ENCODE data around the gene TMEM116. TPM values are rescaled to one million over a fixed set of nuclear protein-coding genes. Genes with fewer than 3 reads are reported as not detected.

Gene TMEM116
- total RNA-seq, 1 experiment from 2014 or later: 4.4 TPM

- no peaks in the 10 kb centered on the region for H3K4me1 ChIP-seq (ENCODE audit: insufficient read depth, low read length)
- no peaks in the 10 kb centered on the region for H3K9me3 ChIP-seq (ENCODE audit: low read length)
- intact Hi-C loops (cut with micrococcal nuclease): no loop called here
- H4K20me1 ChIP-seq (ENCODE audit: low read length): no peaks in the 10 kb centered on the region
- ChIA-PET CTCF (no interaction called here), POLR2A (ENCODE audit: unreplicated experiment) (no interaction called here)
- H3K27me3 ChIP-seq (ENCODE audit: low read length): no peaks in the 10 kb centered on the region
- peaks cover 31% of the 10 kb centered on the region for H3K36me3 ChIP-seq (ENCODE audit: low read depth, low read length)
- DNase-seq (no peak), ATAC-seq (no peak)
- no TSS peak for BruUV-seq (replicated peaks)
- H3K27ac ChIP-seq (ENCODE audit: low read length): no peak overlapping the region
- H3K79me2 ChIP-seq (ENCODE audit: low read length): no peaks in the 10 kb centered on the region
- no peak overlapping the region for H3K4me3 ChIP-seq (ENCODE audit: low read length)
- no peaks in the 10 kb centered on the region for H3K9me2 ChIP-seq (replicated peaks; ENCODE audit: low read length)
- H3F3A ChIP-seq (ENCODE audit: low read length, unreplicated experiment): no peaks in the 10 kb centered on the region
- H2AFZ ChIP-seq (ENCODE audit: low read length): no peak overlapping the region
- TF ChIP-seq CTCF (conservative IDR thresholded peaks at IDR 0.05; ENCODE audit: low read depth, low read length) (no peak), EZH2 (IDR thresholded peaks at IDR 0.05; ENCODE audit: low read length, unreplicated experiment) (no peak), EZH2phosphoT487 (IDR thresholded peaks at IDR 0.05; ENCODE audit: borderline replicate concordance, low read length) (no peak)
- H3K9ac ChIP-seq (ENCODE audit: low read length): no peak overlapping the region
- H3K4me2 ChIP-seq (ENCODE audit: low read length): no peak overlapping the region
Measured at GRCh38 chr12:111894556-111894955, 118.4 kb downstream of the TMEM116 start.

- DNase-seq (no peak), ATAC-seq (no peak)
- H2AFZ ChIP-seq (ENCODE audit: low read length): no peak overlapping the region
- H3K27ac ChIP-seq (ENCODE audit: low read length): no peak overlapping the region
- BruUV-seq (replicated peaks): no TSS peak
- intact Hi-C loops (cut with micrococcal nuclease): no loop called here
- POLR2A ChIA-PET (ENCODE audit: unreplicated experiment): no interaction called here
- no peaks in the 10 kb centered on the region for H3F3A ChIP-seq (ENCODE audit: low read length, unreplicated experiment)
- H4K20me1 ChIP-seq (ENCODE audit: low read length): no peaks in the 10 kb centered on the region
- H3K9me2 ChIP-seq (replicated peaks; ENCODE audit: low read length): no peaks in the 10 kb centered on the region
- H3K79me2 ChIP-seq (ENCODE audit: low read length): no peaks in the 10 kb centered on the region
- no peaks in the 10 kb centered on the region for H3K27me3 ChIP-seq (ENCODE audit: low read length)
- CTCF ChIA-PET: no interaction called here
- no peak overlapping the region for H3K9ac ChIP-seq (ENCODE audit: low read length)
- no peaks in the 10 kb centered on the region for H3K9me3 ChIP-seq (ENCODE audit: low read length)
- no peak overlapping the region for H3K4me3 ChIP-seq (ENCODE audit: low read length)
- no peak overlapping the region for H3K4me2 ChIP-seq (ENCODE audit: low read length)
- peaks cover 44% of the 10 kb centered on the region for H3K36me3 ChIP-seq (ENCODE audit: low read depth, low read length)
- no peak for TF ChIP-seq EZH2 (IDR thresholded peaks at IDR 0.05; ENCODE audit: low read length, unreplicated experiment)
- TF ChIP-seq CTCF (conservative IDR thresholded peaks at IDR 0.05; ENCODE audit: low read depth, low read length): no peak
- no peak for TF ChIP-seq EZH2phosphoT487 (IDR thresholded peaks at IDR 0.05; ENCODE audit: borderline replicate concordance, low read length)
- no peaks in the 10 kb centered on the region for H3K4me1 ChIP-seq (ENCODE audit: insufficient read depth, low read length)
Measured at GRCh38 chr12:111893287-111893686, 119.7 kb downstream of the TMEM116 start.

GRCh38 chr12:111887926-111888745, 124.8 kb downstream of the TMEM116 start:
- H3K79me2 ChIP-seq (ENCODE audit: low read length): no peaks in the 10 kb centered on the region
- no peak overlapping the region for H3K27ac ChIP-seq (ENCODE audit: low read length)
- no peaks in the 10 kb centered on the region for H3K4me1 ChIP-seq (ENCODE audit: insufficient read depth, low read length)
- ATAC-seq: no peak
- POLR2A ChIA-PET (ENCODE audit: unreplicated experiment): no interaction called here
- no peaks in the 10 kb centered on the region for H4K20me1 ChIP-seq (ENCODE audit: low read length)
- intact Hi-C loops (cut with micrococcal nuclease): no loop called here
- no peaks in the 10 kb centered on the region for H3F3A ChIP-seq (ENCODE audit: low read length, unreplicated experiment)
- TF ChIP-seq CTCF (conservative IDR thresholded peaks at IDR 0.05; ENCODE audit: low read depth, low read length) (no peak), EZH2 (IDR thresholded peaks at IDR 0.05; ENCODE audit: low read length, unreplicated experiment) (no peak), EZH2phosphoT487 (IDR thresholded peaks at IDR 0.05; ENCODE audit: borderline replicate concordance, low read length) (no peak)
- peaks cover 65% of the 10 kb centered on the region for H3K36me3 ChIP-seq (ENCODE audit: low read depth, low read length)
- no peaks in the 10 kb centered on the region for H3K9me3 ChIP-seq (ENCODE audit: low read length)
- no peak overlapping the region for H3K4me3 ChIP-seq (ENCODE audit: low read length)
- no peaks in the 10 kb centered on the region for H3K9me2 ChIP-seq (replicated peaks; ENCODE audit: low read length)
- no peak overlapping the region for H3K4me2 ChIP-seq (ENCODE audit: low read length)
- DNase-seq: no peak
- no peaks in the 10 kb centered on the region for H3K27me3 ChIP-seq (ENCODE audit: low read length)
- CTCF ChIA-PET: no interaction called here
- no TSS peak for BruUV-seq (replicated peaks)
- no peak overlapping the region for H3K9ac ChIP-seq (ENCODE audit: low read length)
- no peak overlapping the region for H2AFZ ChIP-seq (ENCODE audit: low read length)

Measured in PC-3 (cell line).